HepG2 (cell line): ENCODE results near the gene RBBP8NL. TPM values are rescaled to one million over a fixed set of nuclear protein-coding genes. Genes with fewer than 3 reads are reported as not detected.

Source experiments
- ARID5B ChIP-seq: IDR thresholded peaks from 2 replicates; pipeline ENCODE4 v1.4.0; 2020; ENCODE audit warnings: mild to moderate bottlenecking, missing genetic modification reagents
- ATF7 ChIP-seq, 2 experiments: fragments of 450-650 bp in 1 of 2; sonication (generic) in 1 of 2; formaldehyde crosslinking in 1 of 2; IDR thresholded peaks; 2 replicates each; pipeline versions ENCODE4 v1.4.0 to v1.6.1; 2016 to 2020; ENCODE audit warnings: antibody characterized with exemption in 1 of 2, mild to moderate bottlenecking in 1 of 2, missing genetic modification reagents in 1 of 2
- CREBL2 ChIP-seq: sonication (generic); formaldehyde crosslinking; IDR thresholded peaks from 2 replicates; pipeline ENCODE4 v1.8.1; 2023; ENCODE audit warnings: missing genetic modification reagents, mild to moderate bottlenecking, borderline replicate concordance
- FOXK2 ChIP-seq: fragments of 450-650 bp; IDR thresholded peaks from 2 replicates; pipeline ENCODE4 v1.6.1; 2016
- FOXP1 ChIP-seq, 2 experiments: fragments of 450-650 bp in 1 of 2; IDR thresholded peaks; 2 replicates each; pipeline ENCODE4 v1.6.1; 2017 to 2018; ENCODE audit warnings: antibody characterized with exemption in 1 of 2
- FUBP1 ChIP-seq: sonication (generic); formaldehyde crosslinking; IDR thresholded peaks from 2 replicates; pipeline ENCODE4 v1.5.1; 2020; ENCODE audit warnings: missing genetic modification reagents, mild to moderate bottlenecking, borderline replicate concordance
- HNF4A ChIP-seq: sonication (generic); formaldehyde crosslinking; IDR thresholded peaks from 2 replicates; pipeline ENCODE4 v1.4.0; 2020; ENCODE audit warnings: missing genetic modification reagents
- HOXA7 ChIP-seq: sonication (generic); formaldehyde crosslinking; IDR thresholded peaks from 2 replicates; pipeline ENCODE4 v1.8.1; 2022; ENCODE audit warnings: mild to moderate bottlenecking, missing genetic modification reagents, moderate library complexity
- MLX ChIP-seq: IDR thresholded peaks from 2 replicates; pipeline ENCODE4 v1.6.1; 2016
- RELA ChIP-seq: sonication (generic); formaldehyde crosslinking; IDR thresholded peaks from 2 replicates; pipeline ENCODE4 v1.4.0; 2020; ENCODE audit warnings: missing genetic modification reagents
- ZNF350 ChIP-seq: sonication (generic); formaldehyde crosslinking; IDR thresholded peaks from 2 replicates; pipeline ENCODE4 v1.4.0; 2020; ENCODE audit warnings: mild to moderate bottlenecking, low read depth, missing genetic modification reagents, borderline replicate concordance
- ZNF468 ChIP-seq: sonication (generic); formaldehyde crosslinking; IDR thresholded peaks from 2 replicates; pipeline ENCODE4 v1.8.0; 2022; ENCODE audit warnings: mild to moderate bottlenecking, moderate library complexity, missing genetic modification reagents
- ZNF687 ChIP-seq: sonication (generic); formaldehyde crosslinking; IDR thresholded peaks from 2 replicates; pipeline ENCODE4 v1.5.1; 2020; ENCODE audit warnings: mild to moderate bottlenecking, missing genetic modification reagents, moderate library complexity
- ZNF839 ChIP-seq: sonication (generic); formaldehyde crosslinking; IDR thresholded peaks from 2 replicates; pipeline ENCODE4 v1.4.0; 2020; ENCODE audit warnings: missing genetic modification reagents, mild to moderate bottlenecking, borderline replicate concordance
- ZSCAN31 ChIP-seq: sonication (generic); formaldehyde crosslinking; IDR thresholded peaks from 2 replicates; pipeline ENCODE4 v1.5.0; 2020; ENCODE audit warnings: low read depth, mild to moderate bottlenecking, missing genetic modification reagents
- polyA plus RNA-seq, 8 experiments: library from polyadenylated mRNA; depleted of rRNA in 3 of 8; stranded (reverse) in 7 of 8; unstranded in 1 of 8; fragments of >200 nt; fragmentation: Illumina TruSeq in 4 of 8; extraction: Trizol in 4 of 8; gene quantifications; 2 replicates each; pipeline versions ENCODE4 v1.2.1 to v1.2.3, GENCODE V29; 2011 to 2016; ENCODE audit warnings: low read depth in 4 of 8, missing spikeins in 1 of 8, mixed read lengths in 1 of 8; ENCODE audit not compliant: insufficient read depth in 1 of 8
- total RNA-seq, 5 experiments: library from RNA; depleted of rRNA; stranded (reverse); fragments of >200 nt; fragmentation: Illumina TruSeq; extraction: Trizol; gene quantifications; 2 replicates each; pipeline ENCODE4 v1.2.3, GENCODE V29; 2016; ENCODE audit warnings: low read depth in 1 of 5
- TF ChIP-seq, protein P1 (sequence below): sonication (generic); formaldehyde crosslinking; IDR thresholded peaks from 2 replicates; pipeline ENCODE4 v1.8.1; 2023; ENCODE audit warnings: mild to moderate bottlenecking, moderate library complexity, missing genetic modification reagents

Gene RBBP8NL
- total and polyA plus RNA-seq, 2 of the 13 experiments (the other 11 are each of a cell fraction or from before 2014, with no cell fraction given): 0.69 to 0.86 TPM

DNA sequence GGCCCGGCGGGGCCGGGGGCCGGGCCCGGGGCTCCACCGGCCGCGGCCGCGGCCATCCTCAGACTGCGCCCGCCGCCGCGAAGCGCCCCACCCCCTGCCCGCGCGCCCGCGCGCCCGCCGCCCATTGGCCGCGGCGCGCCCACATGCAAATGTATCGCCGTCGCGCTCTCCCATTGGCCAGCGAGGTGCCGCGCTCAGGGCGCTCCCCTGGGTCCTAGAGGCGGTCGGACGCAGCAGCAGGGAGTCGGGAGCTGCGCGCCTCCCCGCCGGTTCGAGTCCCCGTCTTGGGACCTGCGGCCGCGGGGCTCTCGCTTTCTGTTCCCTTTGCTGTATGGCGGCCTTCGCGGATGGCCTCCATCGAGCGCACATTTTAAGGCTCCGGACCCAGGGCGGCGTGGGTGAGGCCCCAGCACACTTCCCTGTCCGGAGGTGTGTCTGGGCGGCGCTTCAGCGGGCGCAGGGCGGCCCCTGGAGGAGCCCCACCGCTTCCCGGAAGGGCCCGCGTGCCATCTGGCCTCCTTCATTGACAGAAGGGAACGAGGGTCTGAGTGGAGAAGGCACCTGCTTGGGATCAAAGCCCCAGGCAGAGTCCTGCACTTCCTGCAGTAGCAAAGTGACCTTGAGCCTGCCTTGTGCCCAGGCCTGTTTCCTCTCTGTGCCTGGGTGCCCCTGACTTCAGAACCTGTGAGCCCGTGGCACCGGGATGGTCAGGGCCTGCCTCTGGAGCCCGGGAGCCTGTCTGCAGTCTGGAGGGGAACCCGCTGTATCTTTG, 19.9 kb downstream of the RBBP8NL start, which contains the start of gene CABLES2 (continued):
- TF ChIP-seq ARID5B (CRISPR knock-in tag) (peak; percentile 70), CREBL2 (CRISPR knock-in tag) (0 out of 2 replicates have a peak, but pooled peaks have one; percentile 43), FOXK2 (no peak), MLX (peak; percentile 30; the same call in 1 of the 2 replicates), HNF4A (peak; percentile 33), RELA (CRISPR knock-in tag) (no peak), ZNF350 (CRISPR knock-in tag) (peak; percentile 87), ZNF468 (CRISPR knock-in tag) (no peak), ATF7 (IDR thresholded peaks at IDR 0.05) (no peak), ATF7 (CRISPR knock-in tag; IDR thresholded peaks at IDR 0.05) (peak; percentile 83), FUBP1 (CRISPR knock-in tag) (no peak), ZNF687 (CRISPR knock-in tag) (peak; percentile 91), ZNF839 (peak; percentile 74; the same call in 1 of the 2 replicates), HOXA7 (no peak), FOXP1 (IDR thresholded peaks at IDR 0.05) (no peak), FOXP1 (CRISPR knock-in tag; IDR thresholded peaks at IDR 0.05) (peak; percentile 16; the same call in 1 of the 2 replicates), ZSCAN31 (peak; percentile 98)
- TF ChIP-seq, protein P1, sequence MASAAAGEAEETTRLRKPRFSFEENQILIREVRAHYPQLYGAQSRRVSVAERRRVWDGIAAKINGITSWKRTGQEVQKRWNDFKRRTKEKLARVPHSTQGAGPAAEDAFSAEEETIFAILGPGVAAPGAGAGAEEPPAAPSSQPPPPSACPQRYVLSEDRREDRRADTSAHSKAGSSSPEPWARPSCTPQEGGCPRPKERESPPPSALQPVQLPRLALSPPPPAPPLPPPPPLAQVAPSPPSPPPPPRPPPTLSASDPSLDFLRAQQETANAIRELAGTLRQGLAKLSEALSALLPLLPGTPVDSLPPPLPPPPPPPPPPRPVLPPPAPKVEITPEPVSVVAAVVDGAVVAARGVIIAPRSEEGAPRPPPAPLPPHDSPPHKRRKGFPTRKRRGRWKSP (CRISPR knock-in tag): no peak; the same call in 1 of the 2 replicates
